Stimulated activated CD8-positive, alpha-beta memory T cell treated with anti-CD3 and anti-CD28 coated beads, Interleukin-12 subunit alpha, Interleukin-12 subunit beta, amount 100 ng/mL, for 24 hours (primary cell): Measurements from ENCODE around the gene MYO3B.
"Not testable (repeated sequence)": the region's sequence is repeated elsewhere in the genome, so short reads cannot be mapped to it uniquely, and the experiment has no call there.

ENCODE experiments used
- DNase-seq: peaks from one replicate; pipeline ENCODE4 v3.0.0-alpha.2; 2020; ENCODE audit errors: extremely low read depth

Gene MYO3B

DNA sequence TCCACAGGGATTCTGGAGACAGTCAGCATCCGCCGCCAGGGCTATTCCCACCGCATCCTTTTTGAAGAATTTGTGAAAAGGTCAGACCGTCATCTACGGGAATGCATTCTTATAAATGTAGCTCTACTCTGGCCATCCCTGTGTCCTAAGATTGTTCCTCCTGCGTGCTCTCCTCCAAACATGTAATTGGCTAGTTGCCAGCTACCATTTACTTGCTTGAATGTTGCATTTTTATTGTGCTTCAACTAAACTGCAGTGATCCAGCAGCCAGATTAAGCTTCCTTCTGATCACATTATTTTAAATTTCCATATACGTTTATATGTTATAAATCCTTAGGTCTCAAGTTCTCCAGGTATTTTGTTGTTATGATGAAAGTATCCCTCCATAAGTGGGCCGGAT is 288.7 kb downstream of the MYO3B start:
- DNase-seq: no peak

DNA sequence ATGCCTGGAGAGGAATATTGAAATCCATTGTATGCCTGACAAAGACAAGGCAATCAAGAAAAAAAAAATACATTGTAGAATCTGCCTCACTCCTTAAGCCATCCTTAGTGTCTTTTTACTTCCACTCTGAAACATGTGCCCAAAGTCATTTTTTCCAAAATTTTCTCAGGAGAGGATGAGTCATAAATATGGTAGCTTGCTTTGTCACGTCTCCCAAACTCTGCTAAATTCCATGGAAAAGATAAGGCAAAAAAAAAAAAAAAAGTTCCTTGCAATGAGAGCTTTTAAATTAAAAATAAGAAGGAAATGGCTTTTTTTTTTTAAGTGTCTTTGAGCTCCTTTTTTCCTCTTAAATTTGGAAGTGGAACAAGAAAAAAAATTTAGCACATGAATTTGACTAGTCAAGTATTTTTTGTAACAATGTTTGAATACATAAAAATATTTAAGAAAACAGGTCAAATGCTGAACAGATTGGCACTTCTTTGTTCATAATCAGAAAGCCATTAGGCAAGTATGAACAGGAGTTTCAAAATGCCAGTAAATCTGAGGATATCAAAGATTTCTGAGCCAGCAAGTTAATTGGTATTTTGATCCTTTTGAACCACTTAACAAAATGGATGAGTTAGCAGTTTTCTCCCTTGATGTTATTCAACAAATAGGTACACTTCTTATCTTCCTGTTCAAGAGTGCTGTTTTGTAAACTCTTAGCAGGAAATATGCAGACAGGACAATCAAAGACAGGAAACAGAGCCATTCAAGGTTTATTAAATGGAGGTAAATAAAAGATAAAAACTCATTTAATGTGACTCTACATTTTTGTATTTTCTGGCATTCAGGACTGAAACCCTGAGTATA is 289.8 kb downstream of the MYO3B start:
- DNase-seq: no peak

DNA sequence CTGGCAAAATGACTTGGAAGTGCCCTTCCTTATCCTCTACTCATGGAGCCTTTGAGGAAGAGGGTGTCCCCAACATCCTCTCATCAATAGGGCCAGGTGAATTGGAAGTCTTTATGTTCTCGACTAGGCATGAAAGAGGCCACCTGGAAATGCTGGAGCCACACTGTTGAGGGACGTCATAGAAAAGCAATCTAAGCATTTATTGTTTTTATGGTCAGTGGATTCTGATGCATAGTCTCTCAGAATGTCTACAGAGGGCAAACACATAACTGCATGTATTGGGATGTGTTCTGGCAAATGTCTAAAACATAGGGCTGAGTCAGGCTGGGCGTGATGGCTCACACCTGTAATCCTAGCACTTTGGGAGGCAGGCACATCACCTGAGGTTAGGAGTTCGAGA is 290.6 kb downstream of the MYO3B start:
- DNase-seq: no peak

DNA sequence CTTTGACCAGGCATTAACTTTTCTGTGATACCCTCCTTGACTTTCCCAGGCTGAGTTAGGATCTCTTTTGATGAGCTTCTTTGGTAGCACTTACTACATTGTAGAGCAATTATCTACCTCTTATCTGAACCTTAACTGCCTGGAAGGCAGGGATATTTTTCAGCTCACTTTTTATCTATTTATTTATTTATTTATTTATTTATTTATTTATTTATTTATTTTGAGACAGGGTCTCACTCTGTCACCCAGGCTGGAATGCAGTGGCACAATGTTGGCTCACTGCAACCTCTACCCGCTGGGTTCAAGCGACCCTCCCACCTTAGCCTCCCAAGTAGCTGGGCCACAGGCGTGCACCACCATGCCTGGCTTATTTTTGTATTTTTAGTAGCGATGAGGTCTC is 294.6 kb downstream of the MYO3B start:
- not testable (repeated sequence) for DNase-seq

DNA sequence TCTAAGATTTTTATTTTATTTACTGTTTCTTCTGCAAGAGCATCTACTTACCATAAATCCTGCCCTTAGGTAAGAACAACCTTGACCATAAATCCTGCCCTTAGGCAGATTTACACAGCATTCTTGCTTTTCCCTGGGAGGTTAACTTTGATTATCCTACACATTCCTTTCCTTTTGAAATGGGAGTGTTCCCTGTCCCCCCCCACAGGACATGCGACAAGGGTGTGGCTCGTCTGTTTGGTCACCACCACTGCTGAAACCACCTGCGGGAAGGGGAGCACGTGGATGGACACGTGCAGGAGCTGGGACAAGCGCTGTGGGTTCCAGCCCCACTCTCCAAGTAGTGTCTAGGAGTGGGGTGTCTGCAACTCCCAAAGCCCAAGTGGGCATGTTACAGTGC is 297.9 kb downstream of the MYO3B start:
- no peak for DNase-seq

DNA sequence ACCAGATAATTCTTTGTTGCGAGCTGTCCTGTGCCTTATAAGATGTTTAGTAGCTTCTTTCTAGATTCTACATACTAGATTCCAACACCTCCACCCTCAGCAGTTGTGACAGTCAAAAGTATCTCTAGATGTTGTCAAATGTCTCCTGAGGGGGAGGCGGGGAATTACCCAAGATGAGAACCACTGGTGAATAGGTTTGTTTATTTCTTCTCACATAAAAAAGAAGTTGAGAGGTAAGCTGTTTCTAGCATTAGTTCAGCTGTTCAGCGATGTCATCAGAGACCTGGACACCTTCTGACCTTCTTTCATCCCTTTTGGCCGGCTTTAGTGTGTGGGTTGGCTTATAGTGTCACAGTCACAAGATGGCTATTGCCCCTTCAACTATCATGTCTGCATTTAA is 299.7 kb downstream of the MYO3B start:
- DNase-seq: no peak

DNA sequence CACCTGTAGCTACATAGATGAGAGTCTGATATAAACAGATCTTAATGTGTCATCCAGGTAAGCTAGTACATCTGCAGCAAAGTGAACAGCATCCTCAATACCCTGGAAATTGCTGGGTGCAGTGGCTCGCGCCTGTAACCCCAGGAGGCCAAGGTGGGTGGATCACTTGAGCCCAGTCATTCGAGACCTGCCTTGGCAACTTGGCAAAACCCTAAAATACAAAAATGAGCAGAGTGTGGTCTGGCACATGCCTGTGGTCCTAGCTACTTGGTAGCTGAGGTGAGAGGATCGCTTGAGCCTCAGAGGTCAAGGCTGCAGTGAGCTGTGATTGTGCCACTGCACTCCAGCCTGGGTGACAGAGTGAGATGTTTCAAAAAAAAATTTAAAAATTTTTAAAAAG is 303.3 kb downstream of the MYO3B start:
- no peak for DNase-seq

DNA sequence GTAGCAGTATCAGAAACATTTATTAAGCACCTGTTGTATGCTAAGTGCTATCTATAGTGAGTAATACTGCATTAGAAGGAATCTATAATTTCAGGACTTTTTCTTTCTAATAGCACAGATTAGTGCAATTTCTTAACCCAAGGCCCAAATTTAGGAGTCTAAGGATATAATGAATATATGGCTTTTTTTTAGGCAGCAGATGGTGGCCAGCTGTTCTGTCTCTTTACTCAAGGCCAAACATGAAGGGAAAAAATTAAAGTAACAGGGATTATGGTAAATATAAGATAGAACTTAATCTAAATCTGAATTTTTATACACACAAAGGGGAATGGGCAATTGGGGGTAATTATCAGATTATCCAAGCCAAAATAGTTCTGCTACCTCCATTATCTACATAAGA is 306.6 kb downstream of the MYO3B start:
- DNase-seq: no peak

DNA sequence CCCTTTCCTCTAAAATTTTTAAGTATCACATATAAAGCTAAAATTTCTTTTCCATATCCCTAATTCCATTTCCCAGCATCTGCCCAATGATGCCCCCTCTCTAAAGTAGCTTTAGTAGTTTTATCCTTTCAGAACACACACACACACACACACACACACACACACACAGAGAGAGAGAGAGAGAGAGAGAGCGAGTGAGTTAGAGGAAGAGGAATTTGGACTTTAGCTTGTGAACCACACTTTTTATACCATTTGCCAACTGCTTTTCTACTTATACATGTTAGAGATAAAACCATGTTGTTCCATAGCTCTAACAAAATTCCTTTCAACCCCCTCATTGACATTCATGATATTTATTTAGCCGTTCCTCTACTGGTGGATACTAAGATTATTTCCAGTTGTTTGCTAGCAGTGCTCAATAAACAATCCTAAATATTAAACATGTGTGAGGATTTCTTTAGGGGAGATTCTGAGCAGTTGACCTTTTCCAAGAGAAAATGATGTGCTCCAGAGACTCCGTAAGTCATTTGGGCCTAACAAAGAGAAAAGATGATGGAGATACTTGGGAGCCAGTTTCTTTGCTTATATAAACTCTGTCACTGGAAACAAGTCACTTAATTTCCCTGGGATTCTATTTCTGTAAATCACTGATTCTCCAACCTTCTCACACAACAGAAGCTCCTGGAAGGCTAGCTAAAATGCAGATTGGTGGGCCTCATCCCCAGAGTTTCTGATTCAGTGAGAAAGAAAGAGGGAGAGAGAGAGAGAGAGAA is 307.5 kb downstream of the MYO3B start:
- DNase-seq: no peak

DNA sequence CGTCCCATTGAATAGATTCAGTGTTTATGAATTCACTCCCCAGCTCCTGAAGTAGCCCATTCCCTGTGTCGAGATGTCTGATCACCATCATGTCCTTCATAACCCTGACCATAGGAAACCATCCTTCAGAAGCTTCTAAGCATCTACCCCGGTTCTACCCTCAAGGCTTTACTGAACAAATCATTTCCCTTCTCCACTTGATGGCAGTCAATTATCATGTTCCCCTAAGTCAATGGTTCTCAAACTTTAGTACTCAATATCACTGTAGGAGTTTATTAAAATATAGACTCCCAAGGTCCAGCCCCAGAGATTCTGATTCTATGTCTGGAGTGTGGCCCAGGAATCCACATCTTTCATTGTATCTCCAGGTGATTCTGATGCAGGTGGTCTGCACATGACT is 308.8 kb downstream of the MYO3B start:
- DNase-seq: no peak

DNA sequence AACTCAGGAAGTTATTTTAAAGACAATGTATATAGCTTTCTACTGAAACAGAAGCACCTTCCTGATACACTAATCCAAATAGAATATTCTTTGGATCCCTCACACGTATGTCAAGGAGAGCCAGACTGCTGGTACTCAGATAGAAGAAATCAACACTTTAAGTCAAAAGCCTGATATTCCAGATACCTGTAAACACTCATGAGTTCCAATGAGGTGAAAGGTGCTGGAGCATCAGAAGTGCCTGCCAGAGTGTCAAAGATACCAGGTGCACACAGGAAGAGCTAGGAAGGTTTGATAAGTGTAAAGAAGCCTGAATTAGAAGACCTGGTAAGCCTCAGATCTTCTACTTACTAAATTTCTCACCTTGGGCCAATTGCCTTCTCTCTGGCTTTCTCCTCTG is 310.9 kb downstream of the MYO3B start:
- DNase-seq: no peak

DNA sequence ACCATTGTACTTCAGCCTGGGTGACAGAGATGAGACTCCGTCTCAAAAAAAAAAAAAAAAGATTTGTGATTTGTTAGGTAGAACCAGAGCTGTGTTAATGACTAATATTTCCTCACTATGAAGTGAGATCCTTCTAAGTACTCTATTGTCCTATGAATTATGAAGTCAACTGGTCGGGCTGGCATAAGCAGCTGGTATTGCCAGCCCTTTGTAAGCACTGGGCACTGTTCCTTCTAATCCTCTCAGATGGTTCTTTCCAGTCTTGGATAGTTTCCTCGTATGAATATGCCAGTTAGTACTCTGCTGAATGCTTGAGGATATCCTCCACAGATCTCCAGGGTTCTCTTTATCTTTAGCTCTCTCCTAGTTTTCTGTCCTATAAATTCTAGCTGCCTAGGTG is 314.1 kb downstream of the MYO3B start:
- no peak for DNase-seq

DNA sequence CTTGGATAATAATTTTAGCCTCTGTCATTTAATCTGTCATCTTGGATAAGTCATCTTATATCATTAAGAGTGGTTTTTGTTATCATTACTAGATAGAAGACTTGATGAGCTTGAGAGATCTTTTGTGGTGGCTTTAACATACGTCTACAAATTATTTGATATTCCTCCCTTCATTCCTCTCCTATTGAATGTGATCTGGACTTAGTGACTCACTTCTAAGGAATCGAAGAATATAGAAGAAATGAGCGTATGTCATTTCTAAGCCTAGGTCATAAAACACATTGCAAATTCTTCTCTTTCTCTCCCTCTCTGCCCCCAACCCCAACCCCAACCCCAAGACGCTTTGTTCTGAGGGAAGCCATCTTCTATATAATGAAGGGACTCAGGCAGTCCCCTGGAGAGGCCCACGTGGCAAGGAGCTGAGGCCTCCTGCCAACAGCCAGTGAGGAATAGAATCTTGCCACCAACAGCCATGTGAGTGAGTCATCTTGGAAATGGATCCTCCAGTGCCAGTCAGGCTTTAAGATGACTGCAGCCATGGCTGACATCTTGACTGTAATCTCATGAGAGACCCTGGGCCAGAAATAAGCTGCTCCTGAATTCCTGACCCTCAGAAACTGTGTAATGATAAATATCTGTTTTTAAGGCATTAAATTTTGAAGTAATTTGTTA is 315.6 kb downstream of the MYO3B start:
- no peak for DNase-seq

DNA sequence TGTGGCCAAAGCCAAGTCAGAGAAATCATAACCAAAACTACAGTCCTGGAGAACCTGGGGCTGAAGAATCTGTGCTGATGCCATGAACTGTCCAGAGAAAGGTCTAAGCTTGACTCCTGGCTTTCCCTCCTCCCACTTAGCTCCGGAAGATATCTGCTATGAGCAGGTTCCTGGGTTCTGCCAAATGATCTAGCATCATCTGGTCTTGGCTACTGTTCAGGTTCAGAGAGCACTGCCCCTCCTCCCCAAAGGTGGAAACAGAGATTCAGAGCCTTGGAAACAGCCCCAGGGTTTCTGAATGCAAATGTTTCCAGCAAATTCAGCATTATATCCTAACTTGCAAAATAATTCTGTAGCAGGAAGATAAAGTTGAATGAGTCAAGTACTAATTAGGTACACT is 317.9 kb downstream of the MYO3B start:
- DNase-seq: no peak

DNA sequence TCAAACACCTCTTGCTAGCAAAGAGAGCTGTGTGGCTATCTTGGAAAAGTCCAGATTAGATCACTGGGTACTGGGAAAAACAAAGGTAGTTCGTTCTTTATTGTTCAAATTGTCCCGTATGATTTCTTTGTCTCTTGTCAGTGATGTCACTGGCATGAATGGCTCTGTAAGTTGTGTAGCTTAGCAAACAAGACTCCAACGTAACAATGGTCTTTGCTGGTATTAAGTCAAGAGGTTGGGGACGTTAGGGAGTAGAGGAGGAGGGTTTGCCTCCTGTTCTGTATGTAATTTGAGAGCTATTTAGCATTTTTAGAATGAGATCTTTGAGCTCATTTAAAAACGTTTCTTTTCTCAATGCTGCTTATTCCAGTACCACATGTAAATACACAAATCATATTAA is 320.7 kb downstream of the MYO3B start:
- DNase-seq: no peak

DNA sequence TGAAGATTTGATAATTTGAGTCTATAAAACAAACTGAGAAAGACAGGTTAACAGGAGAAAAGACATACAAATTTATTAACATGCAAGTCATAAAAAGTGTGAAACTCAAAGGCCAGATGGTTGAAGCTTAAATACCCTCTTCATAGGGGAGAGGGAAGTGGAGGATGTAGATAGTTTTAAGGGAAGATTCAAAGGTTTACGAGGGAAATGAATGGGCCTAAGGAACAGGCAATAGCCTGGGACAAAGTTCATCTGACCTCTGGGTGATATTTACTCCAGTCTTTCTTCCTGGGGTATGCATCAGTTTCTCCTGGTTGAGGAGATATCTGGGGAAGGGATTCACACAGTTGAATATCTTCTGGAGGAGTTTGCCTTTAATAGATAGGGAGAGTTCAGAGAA is 322.2 kb downstream of the MYO3B start:
- DNase-seq: no peak

DNA sequence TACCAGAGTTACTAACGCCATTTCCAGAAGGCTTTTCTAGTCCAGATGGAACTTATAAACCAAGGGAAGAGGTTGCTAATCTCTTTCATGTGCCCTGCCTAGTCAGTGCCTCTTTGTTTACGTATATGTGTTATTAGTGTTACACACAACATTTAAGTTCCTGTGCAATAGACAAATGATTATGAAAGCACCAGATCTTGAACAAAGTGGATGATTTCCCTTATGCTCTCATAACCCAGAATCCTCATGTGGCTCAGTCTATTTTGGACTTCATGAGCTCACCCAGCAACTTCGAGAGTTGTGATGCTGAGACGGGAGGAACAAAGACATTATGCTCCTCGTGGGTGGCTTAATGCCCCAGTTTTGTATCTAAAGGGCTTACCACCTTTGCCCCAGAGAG is 322.8 kb downstream of the MYO3B start:
- no peak for DNase-seq

DNA sequence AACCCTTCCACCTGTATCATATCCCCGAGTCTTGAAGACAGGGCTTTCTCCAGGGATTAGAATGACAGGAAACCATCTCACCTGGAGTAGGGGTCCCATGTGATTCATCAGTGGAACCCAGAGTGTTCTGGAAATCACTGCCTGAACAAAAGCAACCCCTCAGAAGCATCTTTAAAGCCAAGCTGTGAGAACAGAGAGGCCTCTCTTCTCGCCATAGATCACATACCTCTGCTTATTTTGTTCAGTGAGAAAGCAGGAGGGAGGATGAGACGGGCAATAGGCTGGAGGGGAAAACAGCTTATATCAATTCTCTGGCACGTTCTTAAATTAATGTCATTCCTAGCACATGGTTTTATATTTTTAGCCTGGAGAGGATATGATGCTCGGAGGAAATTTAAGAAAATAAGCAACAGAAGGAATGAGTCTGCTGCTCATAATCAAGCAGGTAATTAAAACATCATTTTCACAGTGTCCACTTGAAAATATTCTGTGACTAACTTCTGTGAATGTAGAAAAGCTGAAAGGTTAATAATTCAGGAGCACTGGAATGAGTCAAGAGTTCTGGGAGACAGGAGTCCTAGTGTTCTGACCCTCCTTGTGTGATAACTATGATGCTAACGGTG is 323.6 kb downstream of the MYO3B start:
- no peak for DNase-seq

DNA sequence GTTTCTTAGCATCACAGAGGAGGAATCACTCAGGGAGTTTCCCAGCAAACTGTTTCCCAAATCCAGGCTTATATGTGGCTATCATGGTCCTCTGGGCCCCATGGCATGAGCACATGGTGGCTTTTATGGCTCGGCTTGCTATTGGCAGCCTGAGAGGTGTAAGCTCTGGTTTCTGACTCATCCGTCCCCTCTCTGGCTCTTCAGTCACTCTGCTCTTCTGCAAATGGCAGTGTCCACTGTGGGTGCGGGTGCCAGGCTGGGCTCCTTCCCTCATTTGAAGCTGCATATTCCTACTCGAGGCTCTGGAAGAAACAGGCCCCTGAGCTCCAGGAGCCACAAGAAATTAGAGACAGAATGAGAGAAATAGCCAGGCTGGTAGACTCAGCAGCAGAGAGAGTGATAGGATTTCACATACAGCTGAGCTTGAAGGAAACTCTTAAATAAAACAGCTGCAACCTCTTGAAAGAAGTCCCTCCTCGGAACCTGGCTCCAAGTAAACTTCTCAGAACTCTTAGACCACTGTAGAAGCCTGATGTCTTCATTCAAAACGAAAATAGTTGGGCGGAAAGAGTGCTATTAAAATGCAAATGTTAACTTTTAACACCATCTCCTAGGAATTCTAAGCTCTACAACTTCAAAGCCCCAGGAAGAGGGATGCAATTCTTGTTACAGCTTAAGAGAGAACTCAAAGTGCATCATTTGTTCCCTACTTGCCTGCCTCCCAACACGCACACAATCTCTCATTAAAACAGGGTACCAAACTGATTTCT is 324.6 kb downstream of the MYO3B start:
- DNase-seq: no peak

DNA sequence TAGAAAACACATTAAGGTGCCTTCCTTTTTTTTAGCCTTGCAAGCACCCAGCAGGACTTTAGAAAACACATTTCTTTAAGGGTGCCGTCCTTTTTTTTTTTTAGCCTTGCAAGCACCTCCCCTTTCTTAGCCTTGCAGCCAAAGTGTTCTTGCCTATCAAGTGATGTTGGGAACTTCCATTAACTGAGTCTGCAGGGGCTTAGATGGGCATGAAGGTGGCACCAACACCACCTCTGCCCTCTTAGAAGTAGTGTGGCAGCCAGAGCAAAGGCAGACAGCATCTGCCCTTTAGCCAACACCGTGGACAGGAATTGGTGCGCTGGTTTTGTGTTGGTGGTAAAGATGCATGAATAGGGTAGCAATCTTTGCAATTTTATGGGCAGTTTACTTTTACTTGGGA is 325.6 kb downstream of the MYO3B start:
- no peak for DNase-seq

DNA sequence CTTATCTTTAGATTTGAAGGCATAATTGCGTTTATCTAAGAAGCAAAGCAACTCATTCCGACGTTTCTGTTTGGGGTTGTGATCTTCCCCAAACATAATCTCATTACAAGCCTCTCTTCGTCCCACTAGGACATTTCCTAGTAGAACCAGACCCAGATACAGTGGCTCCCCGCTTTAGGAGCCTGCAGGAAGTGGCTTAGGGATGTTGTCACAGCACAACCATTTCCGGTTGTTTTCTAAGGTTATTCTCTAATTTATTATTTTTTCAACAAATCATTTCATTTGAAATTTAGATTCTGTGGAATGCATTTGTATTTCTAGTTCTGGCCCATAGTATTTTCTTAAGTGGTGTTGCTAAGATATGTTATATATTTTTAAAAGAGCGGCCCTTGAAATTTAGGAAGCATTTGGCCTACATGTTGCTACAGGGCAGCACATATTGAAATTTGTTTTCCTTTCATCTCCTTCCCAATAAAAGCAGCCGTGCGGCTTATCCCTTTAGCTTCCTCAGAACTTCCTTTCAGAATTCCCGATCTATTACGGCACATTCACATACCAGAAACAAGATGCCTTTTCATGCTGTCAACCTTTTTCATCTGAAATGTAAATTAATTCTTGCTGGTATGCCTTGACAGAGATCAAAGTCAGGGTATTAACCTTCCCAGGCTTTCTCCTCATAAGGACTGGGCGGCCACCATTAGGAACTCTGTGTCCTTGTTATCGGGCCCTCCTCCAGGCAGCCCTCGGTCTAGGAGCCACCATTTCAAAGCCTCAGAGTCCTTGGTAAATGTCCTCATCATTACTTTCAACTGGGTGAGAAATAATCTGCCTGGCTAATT is 326.2 kb downstream of the MYO3B start:
- DNase-seq: no peak
